Endothelial cell of umbilical vein (primary cell): ENCODE data around the gene RGS6. TPM values are rescaled to one million over a fixed set of nuclear protein-coding genes. Genes with fewer than 3 reads are reported as not detected.

Experiments used
- BruUV-seq: library from RNA; stranded (reverse); fragments of 400-500 nt; replicated peaks from 2 replicates; lab custom pipeline; 2021; lab: Mats Ljungman, UMichigan
- CTCF ChIA-PET: fragments of 300-600, 350-600 bp; sonication (Branson Sonifier 250); formaldehyde crosslinking; loops from one replicate; lab custom pipeline; 2021; ENCODE audit warnings: antibody characterized with exemption, inconsistent platforms; lab: Charles Lee
- POLR2A ChIA-PET: fragments of 300-600, 350-600 bp; sonication (Branson Sonifier 250); formaldehyde crosslinking; loops from one replicate; lab custom pipeline; 2021; ENCODE audit warnings: antibody characterized with exemption, inconsistent platforms; lab: Charles Lee
- DNase-seq: peaks from one replicate; pipeline ENCODE4 v3.0.0-alpha.2; 2011; ENCODE audit warnings: low read depth, low spot score
- FAIRE-seq: peaks from 2 replicates; lab custom pipeline; 2011; peaks lifted over from hg19 to GRCh38; lab: Jason Lieb, UNC
- H2AFZ ChIP-seq: 2 replicates; pipeline ENCODE4 v1.6.0; 2012; ENCODE audit warnings: low read depth, low read length, control low read depth, inconsistent platforms
- H3K27ac ChIP-seq: 2 replicates; pipeline ENCODE4 v1.5.1; 2011; ENCODE audit warnings: low read depth, mild to moderate bottlenecking, control low read depth, low read length, moderate library complexity; ENCODE audit not compliant: insufficient read depth
- H3K27me3 ChIP-seq, 2 experiments: 2 replicates each; pipeline versions ENCODE4 v1.6.0 to v1.6.1; 2011; ENCODE audit warnings: low read length in 2 of 2, mixed read lengths in 1 of 2; ENCODE audit not compliant: control insufficient read depth in 2 of 2, insufficient read depth in 2 of 2
- H3K36me3 ChIP-seq, 2 experiments: 2 replicates in 1 of 2; 3 replicates in 1 of 2; pipeline ENCODE4 v1.5.1; 2011; ENCODE audit warnings: low read length in 2 of 2, mild to moderate bottlenecking in 1 of 2, moderate library complexity in 1 of 2; ENCODE audit not compliant: control insufficient read depth in 2 of 2, insufficient read depth in 2 of 2; ENCODE audit errors: extremely low read depth in 1 of 2
- H3K4me1 ChIP-seq: 3 replicates; pipeline ENCODE4 v1.5.1; 2011; ENCODE audit warnings: mild to moderate bottlenecking, low read length; ENCODE audit not compliant: control insufficient read depth, insufficient read depth; ENCODE audit errors: extremely low read depth
- H3K4me2 ChIP-seq: 2 replicates; pipeline ENCODE4 v1.6.1; 2011; ENCODE audit warnings: low read length, control low read depth, mixed read lengths; ENCODE audit not compliant: insufficient read depth
- H3K4me3 ChIP-seq, 3 experiments: fragments of 200-600 bp in 1 of 3; sonication (generic), shearing (Covaris generic) in 1 of 3; replicated peaks in 1 of 3; 2 replicates each; pipeline ENCODE4 v1.5.1; 2011 to 2016; ENCODE audit warnings: control low read depth in 3 of 3, low read length in 3 of 3, mild to moderate bottlenecking in 2 of 3, inconsistent platforms in 1 of 3, low read depth in 1 of 3, moderate library complexity in 1 of 3; ENCODE audit not compliant: insufficient read depth in 1 of 3
- H3K79me2 ChIP-seq: 2 replicates; pipeline ENCODE4 v1.6.0; 2012; ENCODE audit warnings: low read length, inconsistent platforms; ENCODE audit not compliant: control insufficient read depth, insufficient read depth
- H3K9ac ChIP-seq: replicated peaks from 2 replicates; pipeline ENCODE3; 2011; ENCODE audit warnings: low read length, control low read depth; ENCODE audit not compliant: insufficient read depth; ENCODE audit errors: extremely low read depth
- H3K9me1 ChIP-seq: replicated peaks from 3 replicates; pipeline ENCODE4 v1.6.0; 2011; ENCODE audit warnings: mild to moderate bottlenecking, low read length; ENCODE audit not compliant: control insufficient read depth, insufficient read depth; ENCODE audit errors: extremely low read depth
- H3K9me3 ChIP-seq: replicated peaks from 2 replicates; pipeline ENCODE4 v1.5.1; 2012; ENCODE audit warnings: low read length, inconsistent platforms; ENCODE audit not compliant: control insufficient read depth, insufficient read depth
- H4K20me1 ChIP-seq: replicated peaks from 2 replicates; pipeline ENCODE3; 2011; ENCODE audit warnings: mild to moderate bottlenecking, low read length; ENCODE audit not compliant: control insufficient read depth, insufficient read depth; ENCODE audit errors: extremely low read depth
- EZH2 ChIP-seq: IDR thresholded peaks from 2 replicates; pipeline ENCODE4 v1.6.1; 2012; ENCODE audit warnings: borderline replicate concordance, low read depth, mild to moderate bottlenecking, moderate library complexity, low read length, inconsistent platforms; ENCODE audit not compliant: severe bottlenecking
- FOS ChIP-seq: IDR thresholded peaks from 2 replicates; pipeline ENCODE4 v1.6.1; 2011; ENCODE audit warnings: mild to moderate bottlenecking, low read length, moderate library complexity, borderline replicate concordance; ENCODE audit not compliant: insufficient read depth
- GATA2 ChIP-seq: IDR thresholded peaks from 2 replicates; pipeline ENCODE4 v1.7.0; 2011; ENCODE audit warnings: low read depth, mild to moderate bottlenecking, moderate library complexity, mixed read lengths, low read length; ENCODE audit not compliant: insufficient read length, insufficient read depth
- JUN ChIP-seq: IDR thresholded peaks from 2 replicates; pipeline ENCODE4 v1.6.1; 2011; ENCODE audit warnings: borderline replicate concordance, low read depth; ENCODE audit not compliant: insufficient read length, insufficient read depth
- MYC ChIP-seq: IDR thresholded peaks from one replicate; pipeline ENCODE4 v1.6.1; 2011; ENCODE audit warnings: mild to moderate bottlenecking, low read depth, low read length
- POLR2A ChIP-seq: IDR thresholded peaks from 2 replicates; pipeline ENCODE4 v1.6.1; 2012; ENCODE audit warnings: low read depth, mild to moderate bottlenecking, control low read depth, low read length
- POLR2AphosphoS5 ChIP-seq: IDR thresholded peaks from 2 replicates; pipeline ENCODE4 v1.6.1; 2012; ENCODE audit warnings: low read depth, mild to moderate bottlenecking, control low read depth, low read length, moderate library complexity; ENCODE audit not compliant: insufficient read depth
- dilution Hi-C: fragments of 300-500 bp; cut with MboI; formaldehyde crosslinking; loops from one replicate; pipeline ENCODE4 v1.15.0; 2019; ENCODE audit warnings: low sequenced_read_pairs; ENCODE audit not compliant: extremely low pct_ligation_motif_present
- intact Hi-C: fragments of 100-400 bp; cut with micrococcal nuclease; formaldehyde crosslinking; loops from one replicate; pipeline ENCODE4 v1.10.0; 2022
- polyA plus RNA-seq, 4 experiments: library from polyadenylated mRNA; depleted of rRNA in 3 of 4; stranded (reverse) in 3 of 4; unstranded in 1 of 4; fragments of >200 nt; gene quantifications; 2 replicates each; pipeline versions ENCODE4 v1.2.1 to v1.2.3, GENCODE V29; 2011 to 2012; ENCODE audit warnings: missing spikeins in 1 of 4
- total RNA-seq: library from RNA; stranded (reverse); gene quantifications from 2 replicates; pipeline ENCODE4 v1.2.3, GENCODE V29; 2021
- TF ChIP-seq, protein P1 (sequence below): IDR thresholded peaks from 2 replicates; pipeline ENCODE4 v1.6.1; 2011; ENCODE audit not compliant: insufficient read depth, insufficient read length
- TF ChIP-seq, protein P2 (sequence below), 2 donors: IDR thresholded peaks; 1 replicate in 1 of 2; 2 replicates in 1 of 2; pipeline ENCODE4 v1.5.1; 2011; ENCODE audit warnings: low read length in 2 of 2, mild to moderate bottlenecking in 2 of 2, moderate library complexity in 2 of 2, control low read depth in 1 of 2, inconsistent platforms in 1 of 2, low read depth in 1 of 2; ENCODE audit not compliant: insufficient read depth in 1 of 2; ENCODE audit errors: extremely low read depth in 1 of 2

The RGS6 gene
- total and polyA plus RNA-seq, 2 donors (not counting 3 experiments of a cell fraction or from before 2014, with no cell fraction given): not detected

GRCh38 chr14:72341686-72342085, 409.5 kb downstream of the RGS6 start:
- TF ChIP-seq POLR2A (no peak), FOS (no peak), POLR2AphosphoS5 (no peak), JUN (no peak), EZH2 (no peak), MYC (no peak), GATA2 (no peak)
- TF ChIP-seq, protein P1, sequence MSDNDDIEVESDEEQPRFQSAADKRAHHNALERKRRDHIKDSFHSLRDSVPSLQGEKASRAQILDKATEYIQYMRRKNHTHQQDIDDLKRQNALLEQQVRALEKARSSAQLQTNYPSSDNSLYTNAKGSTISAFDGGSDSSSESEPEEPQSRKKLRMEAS: no peak
- TF ChIP-seq, protein P2, sequence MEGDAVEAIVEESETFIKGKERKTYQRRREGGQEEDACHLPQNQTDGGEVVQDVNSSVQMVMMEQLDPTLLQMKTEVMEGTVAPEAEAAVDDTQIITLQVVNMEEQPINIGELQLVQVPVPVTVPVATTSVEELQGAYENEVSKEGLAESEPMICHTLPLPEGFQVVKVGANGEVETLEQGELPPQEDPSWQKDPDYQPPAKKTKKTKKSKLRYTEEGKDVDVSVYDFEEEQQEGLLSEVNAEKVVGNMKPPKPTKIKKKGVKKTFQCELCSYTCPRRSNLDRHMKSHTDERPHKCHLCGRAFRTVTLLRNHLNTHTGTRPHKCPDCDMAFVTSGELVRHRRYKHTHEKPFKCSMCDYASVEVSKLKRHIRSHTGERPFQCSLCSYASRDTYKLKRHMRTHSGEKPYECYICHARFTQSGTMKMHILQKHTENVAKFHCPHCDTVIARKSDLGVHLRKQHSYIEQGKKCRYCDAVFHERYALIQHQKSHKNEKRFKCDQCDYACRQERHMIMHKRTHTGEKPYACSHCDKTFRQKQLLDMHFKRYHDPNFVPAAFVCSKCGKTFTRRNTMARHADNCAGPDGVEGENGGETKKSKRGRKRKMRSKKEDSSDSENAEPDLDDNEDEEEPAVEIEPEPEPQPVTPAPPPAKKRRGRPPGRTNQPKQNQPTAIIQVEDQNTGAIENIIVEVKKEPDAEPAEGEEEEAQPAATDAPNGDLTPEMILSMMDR (IDR thresholded peaks at IDR 0.05; ENCODE audit: extremely low read depth in 1 of 2, insufficient read depth in 1 of 2, low read depth in 1 of 2, low read length in 2 of 2): no peak
- POLR2A ChIA-PET: no interaction called here
- H3K79me2 ChIP-seq: no peaks in the 10 kb centered on the region
- H3K27ac ChIP-seq: no peak overlapping the region
- no peaks in the 10 kb centered on the region for H3K36me3 ChIP-seq
- no peaks in the 10 kb centered on the region for H3K4me1 ChIP-seq
- no peak for FAIRE-seq
- no peaks in the 10 kb centered on the region for H4K20me1 ChIP-seq
- intact Hi-C loops: no loop called here
- no peak overlapping the region for H3K9ac ChIP-seq
- CTCF ChIA-PET: no interaction called here
- H3K9me3 ChIP-seq: no peaks in the 10 kb centered on the region
- no peaks in the 10 kb centered on the region for H3K27me3 ChIP-seq
- BruUV-seq: no TSS peak
- DNase-seq: no peak
- H3K9me1 ChIP-seq: no peaks in the 10 kb centered on the region
- dilution Hi-C loops: no loop called here
- no peak overlapping the region for H3K4me2 ChIP-seq
- H2AFZ ChIP-seq: no peak overlapping the region
- no peak overlapping the region for H3K4me3 ChIP-seq
